ENCODE data around the gene HMCN2.

HMCN2 gene

DNA sequence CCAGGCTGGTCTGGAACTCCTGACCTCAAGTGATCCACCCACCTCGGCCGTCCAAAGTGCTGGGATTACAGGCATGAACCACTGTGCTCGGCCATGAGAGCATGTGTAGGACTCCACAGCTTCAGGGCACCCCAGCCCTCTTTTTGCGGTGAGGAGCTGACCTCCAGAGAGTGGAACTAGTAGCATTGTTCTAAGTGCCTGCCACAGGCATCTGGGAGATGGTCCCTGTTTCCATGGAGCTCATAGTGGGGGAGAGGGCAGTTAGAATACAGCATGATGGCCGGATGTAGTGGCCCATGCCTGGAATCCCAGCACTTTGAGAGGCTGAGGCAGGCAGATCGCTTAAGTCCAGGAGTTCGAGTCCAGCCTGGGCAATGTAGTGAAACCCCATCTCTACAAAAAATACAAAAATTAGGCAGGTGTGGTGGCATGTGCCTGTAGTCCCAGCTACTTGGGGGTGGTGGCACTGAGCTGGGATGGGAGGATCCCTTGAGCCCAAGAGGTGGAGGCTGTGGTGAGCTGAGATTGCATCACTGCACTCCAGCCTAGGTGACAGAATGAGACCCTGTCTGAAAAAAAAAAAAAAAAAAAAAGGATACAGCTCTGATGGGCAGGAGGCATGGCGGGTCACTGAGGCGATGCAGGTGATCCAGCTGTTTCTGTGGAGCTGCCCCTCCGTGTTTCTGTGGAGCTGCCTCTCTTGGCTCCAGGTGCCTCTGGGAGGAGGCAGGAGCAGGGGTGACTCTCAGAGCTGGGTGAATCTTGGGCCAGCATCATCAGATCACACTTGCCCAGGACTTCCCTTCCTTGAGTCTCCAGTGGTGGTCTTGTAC is 183.4 kb downstream of the HMCN2 start:
- no peaks in the 10 kb centered on the region for H3K79me2 ChIP-seq (ENCODE audit: insufficient read depth, low read length)
- no peaks in the 10 kb centered on the region for H4K20me1 ChIP-seq (ENCODE audit: insufficient read depth, low read length, poor library complexity, severe bottlenecking)
- TF ChIP-seq, protein P1, sequence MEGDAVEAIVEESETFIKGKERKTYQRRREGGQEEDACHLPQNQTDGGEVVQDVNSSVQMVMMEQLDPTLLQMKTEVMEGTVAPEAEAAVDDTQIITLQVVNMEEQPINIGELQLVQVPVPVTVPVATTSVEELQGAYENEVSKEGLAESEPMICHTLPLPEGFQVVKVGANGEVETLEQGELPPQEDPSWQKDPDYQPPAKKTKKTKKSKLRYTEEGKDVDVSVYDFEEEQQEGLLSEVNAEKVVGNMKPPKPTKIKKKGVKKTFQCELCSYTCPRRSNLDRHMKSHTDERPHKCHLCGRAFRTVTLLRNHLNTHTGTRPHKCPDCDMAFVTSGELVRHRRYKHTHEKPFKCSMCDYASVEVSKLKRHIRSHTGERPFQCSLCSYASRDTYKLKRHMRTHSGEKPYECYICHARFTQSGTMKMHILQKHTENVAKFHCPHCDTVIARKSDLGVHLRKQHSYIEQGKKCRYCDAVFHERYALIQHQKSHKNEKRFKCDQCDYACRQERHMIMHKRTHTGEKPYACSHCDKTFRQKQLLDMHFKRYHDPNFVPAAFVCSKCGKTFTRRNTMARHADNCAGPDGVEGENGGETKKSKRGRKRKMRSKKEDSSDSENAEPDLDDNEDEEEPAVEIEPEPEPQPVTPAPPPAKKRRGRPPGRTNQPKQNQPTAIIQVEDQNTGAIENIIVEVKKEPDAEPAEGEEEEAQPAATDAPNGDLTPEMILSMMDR (conservative IDR thresholded peaks at IDR 0.05; ENCODE audit: low read length): no peak
- no peak for TF ChIP-seq EZH2phosphoT487 (IDR thresholded peaks at IDR 0.05; ENCODE audit: borderline replicate concordance)
- H3K9ac ChIP-seq (ENCODE audit: low read depth, low read length, poor library complexity, severe bottlenecking): no peak overlapping the region
- H3K9me3 ChIP-seq (ENCODE audit: insufficient read depth, low read depth, low read length): no peaks in the 10 kb centered on the region
- no peaks in the 10 kb centered on the region for H3K4me1 ChIP-seq (ENCODE audit: insufficient read depth, low read length, poor library complexity, severe bottlenecking)
- no peaks in the 10 kb centered on the region for H3K36me3 ChIP-seq (ENCODE audit: insufficient read depth, low read length)
- H3K9me2 ChIP-seq (replicated peaks; ENCODE audit: low read depth, low read length): no peaks in the 10 kb centered on the region
- no peak overlapping the region for H2AFZ ChIP-seq (ENCODE audit: low read length)
- no peak overlapping the region for H3K4me2 ChIP-seq (ENCODE audit: low read depth, low read length, poor library complexity, severe bottlenecking)
- H3F3A ChIP-seq (ENCODE audit: low read depth): no peaks in the 10 kb centered on the region
- H3K27me3 ChIP-seq (ENCODE audit: insufficient read depth, low read length, poor library complexity, severe bottlenecking): no peaks in the 10 kb centered on the region
- H3K4me3 ChIP-seq (ENCODE audit: low read length, poor library complexity, severe bottlenecking): no peak overlapping the region

DNA sequence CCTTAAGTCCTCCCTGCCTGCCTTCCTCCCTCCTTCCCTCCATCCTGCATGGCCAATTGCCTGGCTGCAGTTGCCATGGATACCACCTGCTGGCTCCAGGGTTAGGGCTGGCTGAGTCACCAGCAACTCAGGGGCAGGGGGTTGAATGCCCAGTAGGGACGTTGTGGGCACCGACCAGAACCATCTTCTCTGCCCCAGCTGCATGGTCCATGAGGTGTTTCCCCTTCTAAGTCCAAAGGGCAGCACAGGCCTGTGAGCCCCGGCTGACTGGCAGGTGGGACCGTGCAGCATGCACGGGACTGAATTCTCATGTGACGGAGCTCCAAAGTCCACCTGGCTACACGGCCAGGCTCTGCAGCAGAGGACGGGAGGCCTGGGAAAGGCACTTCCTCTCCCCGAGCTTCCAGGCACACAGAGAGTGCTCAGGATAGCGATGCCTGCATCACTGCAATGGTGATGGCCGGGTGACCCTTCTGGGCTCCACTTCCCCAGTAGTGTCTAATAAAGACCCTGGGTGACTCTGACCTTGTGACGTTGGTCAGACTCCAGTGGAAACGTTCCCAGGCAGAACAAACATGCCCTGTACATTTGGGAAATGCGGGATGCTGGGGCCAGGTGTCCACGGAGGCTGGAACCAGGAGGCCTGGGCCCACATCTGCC is 184.9 kb downstream of the HMCN2 start:
- H3K27me3 ChIP-seq (ENCODE audit: insufficient read depth, low read length, poor library complexity, severe bottlenecking): no peaks in the 10 kb centered on the region
- H3F3A ChIP-seq (ENCODE audit: low read depth): no peaks in the 10 kb centered on the region
- H3K4me2 ChIP-seq (ENCODE audit: low read depth, low read length, poor library complexity, severe bottlenecking): no peak overlapping the region
- no peaks in the 10 kb centered on the region for H3K79me2 ChIP-seq (ENCODE audit: insufficient read depth, low read length)
- H3K9me3 ChIP-seq (ENCODE audit: insufficient read depth, low read depth, low read length): no peaks in the 10 kb centered on the region
- H3K9me2 ChIP-seq (replicated peaks; ENCODE audit: low read depth, low read length): no peaks in the 10 kb centered on the region
- H3K36me3 ChIP-seq (ENCODE audit: insufficient read depth, low read length): no peaks in the 10 kb centered on the region
- no peaks in the 10 kb centered on the region for H4K20me1 ChIP-seq (ENCODE audit: insufficient read depth, low read length, poor library complexity, severe bottlenecking)
- H3K9ac ChIP-seq (ENCODE audit: low read depth, low read length, poor library complexity, severe bottlenecking): no peak overlapping the region
- H3K4me1 ChIP-seq (ENCODE audit: insufficient read depth, low read length, poor library complexity, severe bottlenecking): no peaks in the 10 kb centered on the region
- H2AFZ ChIP-seq (ENCODE audit: low read length): no peak overlapping the region
- H3K4me3 ChIP-seq (ENCODE audit: low read length, poor library complexity, severe bottlenecking): no peak overlapping the region
- no peak for TF ChIP-seq EZH2phosphoT487 (IDR thresholded peaks at IDR 0.05; ENCODE audit: borderline replicate concordance)
- TF ChIP-seq, protein P1 (conservative IDR thresholded peaks at IDR 0.05; ENCODE audit: low read length): no peak

DNA sequence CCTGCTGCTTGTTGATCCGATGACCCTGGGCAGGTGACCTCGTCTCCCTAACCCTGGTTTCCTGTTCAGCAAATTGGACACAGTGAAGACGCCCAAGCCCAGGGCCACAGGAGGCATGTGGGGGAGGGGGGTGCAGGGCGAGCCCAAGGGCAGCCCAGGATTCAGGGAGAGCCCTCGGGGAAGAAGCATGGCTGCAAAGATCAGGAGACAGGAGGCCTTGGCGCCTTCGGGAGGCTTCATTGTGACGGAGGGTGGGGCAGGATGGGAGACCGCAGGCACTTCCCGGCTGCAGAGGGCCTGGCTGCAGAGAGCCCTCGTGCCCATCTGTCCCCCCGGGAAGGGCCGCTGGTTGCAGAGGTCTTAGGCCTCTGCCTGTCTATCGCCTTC is 185.4 kb downstream of the HMCN2 start:
- H3K4me1 ChIP-seq (ENCODE audit: insufficient read depth, low read length, poor library complexity, severe bottlenecking): no peaks in the 10 kb centered on the region
- no peak overlapping the region for H3K9ac ChIP-seq (ENCODE audit: low read depth, low read length, poor library complexity, severe bottlenecking)
- H3K9me2 ChIP-seq (replicated peaks; ENCODE audit: low read depth, low read length): no peaks in the 10 kb centered on the region
- H3F3A ChIP-seq (ENCODE audit: low read depth): no peaks in the 10 kb centered on the region
- no peaks in the 10 kb centered on the region for H3K27me3 ChIP-seq (ENCODE audit: insufficient read depth, low read length, poor library complexity, severe bottlenecking)
- no peak overlapping the region for H3K4me2 ChIP-seq (ENCODE audit: low read depth, low read length, poor library complexity, severe bottlenecking)
- H2AFZ ChIP-seq (ENCODE audit: low read length): no peak overlapping the region
- H4K20me1 ChIP-seq (ENCODE audit: insufficient read depth, low read length, poor library complexity, severe bottlenecking): no peaks in the 10 kb centered on the region
- no peak overlapping the region for H3K4me3 ChIP-seq (ENCODE audit: low read length, poor library complexity, severe bottlenecking)
- no peaks in the 10 kb centered on the region for H3K9me3 ChIP-seq (ENCODE audit: insufficient read depth, low read depth, low read length)
- H3K36me3 ChIP-seq (ENCODE audit: insufficient read depth, low read length): no peaks in the 10 kb centered on the region
- no peaks in the 10 kb centered on the region for H3K79me2 ChIP-seq (ENCODE audit: insufficient read depth, low read length)
- TF ChIP-seq, protein P1 (conservative IDR thresholded peaks at IDR 0.05; ENCODE audit: low read length): no peak
- TF ChIP-seq EZH2phosphoT487 (IDR thresholded peaks at IDR 0.05; ENCODE audit: borderline replicate concordance): no peak
